Vagina (tissue), 2 donors: ENCODE results near the gene DTX2.
"Not testable (repeated sequence)": the region's sequence is repeated elsewhere in the genome, so short reads cannot be mapped to it uniquely, and the experiment has no call there.

ENCODE experiments used
- POLR2AphosphoS5 ChIP-seq, 2 donors: sonication (generic); formaldehyde crosslinking; IDR thresholded peaks; one replicate each; pipeline ENCODE4 v1.9.0; 2017; ENCODE audit warnings: antibody characterized with exemption in 2 of 2, mild to moderate bottlenecking in 2 of 2, low read depth in 1 of 2; ENCODE audit not compliant: insufficient read depth in 1 of 2
- TF ChIP-seq, protein P1 (sequence below), 3 experiments: fragments of 450-650 bp in 2 of 3; fragments of 200-600 bp in 1 of 3; sonication (generic) in 1 of 3; IDR thresholded peaks; one replicate each; pipeline ENCODE4 v1.5.1; 2017 to 2019; ENCODE audit warnings: antibody characterized with exemption in 3 of 3, mild to moderate bottlenecking in 2 of 3, moderate library complexity in 2 of 3

- TF ChIP-seq, protein P1, sequence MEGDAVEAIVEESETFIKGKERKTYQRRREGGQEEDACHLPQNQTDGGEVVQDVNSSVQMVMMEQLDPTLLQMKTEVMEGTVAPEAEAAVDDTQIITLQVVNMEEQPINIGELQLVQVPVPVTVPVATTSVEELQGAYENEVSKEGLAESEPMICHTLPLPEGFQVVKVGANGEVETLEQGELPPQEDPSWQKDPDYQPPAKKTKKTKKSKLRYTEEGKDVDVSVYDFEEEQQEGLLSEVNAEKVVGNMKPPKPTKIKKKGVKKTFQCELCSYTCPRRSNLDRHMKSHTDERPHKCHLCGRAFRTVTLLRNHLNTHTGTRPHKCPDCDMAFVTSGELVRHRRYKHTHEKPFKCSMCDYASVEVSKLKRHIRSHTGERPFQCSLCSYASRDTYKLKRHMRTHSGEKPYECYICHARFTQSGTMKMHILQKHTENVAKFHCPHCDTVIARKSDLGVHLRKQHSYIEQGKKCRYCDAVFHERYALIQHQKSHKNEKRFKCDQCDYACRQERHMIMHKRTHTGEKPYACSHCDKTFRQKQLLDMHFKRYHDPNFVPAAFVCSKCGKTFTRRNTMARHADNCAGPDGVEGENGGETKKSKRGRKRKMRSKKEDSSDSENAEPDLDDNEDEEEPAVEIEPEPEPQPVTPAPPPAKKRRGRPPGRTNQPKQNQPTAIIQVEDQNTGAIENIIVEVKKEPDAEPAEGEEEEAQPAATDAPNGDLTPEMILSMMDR (IDR thresholded peaks at IDR 0.05): not testable (repeated sequence)
- TF ChIP-seq POLR2AphosphoS5 (IDR thresholded peaks at IDR 0.05; ENCODE audit: insufficient read depth in 1 of 2, low read depth in 1 of 2): not testable (repeated sequence)
Measured at GRCh38 chr7:76482660-76483059, 21.2 kb downstream of the DTX2 start.
